ENCODE results near the gene RHBDL2.
A peak's percentile ranks its signal among the peaks of the same experiment; 100 is the strongest.

DNA sequence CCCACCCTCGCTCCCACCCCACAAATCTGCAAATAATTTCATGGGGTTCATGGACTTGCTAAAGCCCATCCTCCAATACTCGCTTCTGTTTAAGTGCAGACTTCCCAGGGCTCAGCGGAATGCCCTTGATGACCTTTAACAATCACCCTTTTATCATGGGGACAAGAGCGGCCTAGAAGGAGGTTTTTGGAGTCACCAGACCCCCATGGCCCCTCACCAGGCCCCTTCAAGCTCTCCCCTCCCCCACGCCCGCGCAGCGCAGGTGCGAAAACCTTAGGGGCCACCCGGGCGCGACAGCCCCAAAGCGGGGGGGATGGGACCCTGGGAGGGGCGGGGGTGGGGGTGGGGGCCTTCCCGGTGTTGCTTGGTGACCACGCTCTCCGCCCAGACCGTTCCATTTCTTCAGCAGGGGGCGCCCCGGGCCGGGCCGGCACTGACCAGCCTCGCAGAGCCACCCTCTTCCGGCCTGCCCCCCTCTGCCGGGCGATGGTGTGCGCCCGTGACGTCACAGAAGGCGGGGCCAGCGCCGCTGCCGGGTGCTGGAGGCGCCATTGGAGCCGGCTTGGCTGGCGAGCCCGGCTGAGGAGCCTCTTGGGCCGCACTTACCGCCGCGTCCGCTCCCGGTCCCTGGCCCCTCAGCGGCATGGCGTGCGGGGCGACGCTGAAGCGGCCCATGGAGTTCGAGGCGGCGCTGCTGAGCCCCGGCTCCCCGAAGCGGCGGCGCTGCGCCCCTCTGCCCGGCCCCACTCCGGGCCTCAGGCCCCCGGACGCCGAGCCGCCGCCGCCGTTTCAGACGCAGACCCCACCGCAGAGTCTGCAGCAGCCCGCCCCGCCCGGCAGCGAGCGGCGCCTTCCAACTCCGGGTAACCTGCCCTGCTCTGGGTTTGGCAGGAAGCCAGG lies 49.4 kb upstream of the RHBDL2 start, which contains the start of gene AKIRIN1:
- TF ChIP-seq ZNF165 (CRISPR knock-in tag; IDR thresholded peaks at IDR 0.05; ENCODE audit: borderline replicate concordance) (no peak), SMARCC2 (IDR thresholded peaks at IDR 0.05; ENCODE audit: low read depth) (no peak; the same call in 1 of the 2 replicates), SNAPC5 (CRISPR knock-in tag; IDR thresholded peaks at IDR 0.05) (no peak), RAD21 (CRISPR knock-in tag; conservative IDR thresholded peaks at IDR 0.05 in 1 of 2, IDR thresholded peaks at IDR 0.05 in 1 of 2) (0 out of 4 replicates have a peak, but pooled peaks of 1 of the 2 experiments have one; percentile 13), POLR2AphosphoS5 (IDR thresholded peaks at IDR 0.05; ENCODE audit: control insufficient read depth, insufficient read depth, low read depth, low read length) (peak; percentile 91), FIP1L1 (IDR thresholded peaks at IDR 0.05; ENCODE audit: low read depth, low read length, poor library complexity, severe bottlenecking) (peak; percentile 24), ESRRA (IDR thresholded peaks at IDR 0.05; ENCODE audit: borderline replicate concordance, low read depth) (peak; percentile 90), ZNF699 (CRISPR knock-in tag; IDR thresholded peaks at IDR 0.05; ENCODE audit: insufficient replicate concordance) (no peak), NCOA6 (IDR thresholded peaks at IDR 0.05) (no peak), CBX2 (IDR thresholded peaks at IDR 0.05; ENCODE audit: insufficient read depth, low read length, poor library complexity, severe bottlenecking) (no peak), TCF3 (CRISPR knock-in tag; IDR thresholded peaks at IDR 0.05) (peak; percentile 31; the same call in 1 of the 2 replicates), BRCA1 (IDR thresholded peaks at IDR 0.05) (no peak), BRCA1 (CRISPR knock-in tag; IDR thresholded peaks at IDR 0.05) (no peak)
- TF ChIP-seq, protein P1, sequence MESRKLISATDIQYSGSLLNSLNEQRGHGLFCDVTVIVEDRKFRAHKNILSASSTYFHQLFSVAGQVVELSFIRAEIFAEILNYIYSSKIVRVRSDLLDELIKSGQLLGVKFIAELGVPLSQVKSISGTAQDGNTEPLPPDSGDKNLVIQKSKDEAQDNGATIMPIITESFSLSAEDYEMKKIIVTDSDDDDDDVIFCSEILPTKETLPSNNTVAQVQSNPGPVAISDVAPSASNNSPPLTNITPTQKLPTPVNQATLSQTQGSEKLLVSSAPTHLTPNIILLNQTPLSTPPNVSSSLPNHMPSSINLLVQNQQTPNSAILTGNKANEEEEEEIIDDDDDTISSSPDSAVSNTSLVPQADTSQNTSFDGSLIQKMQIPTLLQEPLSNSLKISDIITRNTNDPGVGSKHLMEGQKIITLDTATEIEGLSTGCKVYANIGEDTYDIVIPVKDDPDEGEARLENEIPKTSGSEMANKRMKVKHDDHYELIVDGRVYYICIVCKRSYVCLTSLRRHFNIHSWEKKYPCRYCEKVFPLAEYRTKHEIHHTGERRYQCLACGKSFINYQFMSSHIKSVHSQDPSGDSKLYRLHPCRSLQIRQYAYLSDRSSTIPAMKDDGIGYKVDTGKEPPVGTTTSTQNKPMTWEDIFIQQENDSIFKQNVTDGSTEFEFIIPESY (CRISPR knock-in tag; IDR thresholded peaks at IDR 0.05): peak; percentile 51; the same call in 1 of the 2 replicates

All from K562 (cell line).